ENCODE data around the gene CCDC33. TPM values are rescaled to one million over a fixed set of nuclear protein-coding genes. Genes with fewer than 3 reads are reported as not detected.

Gene CCDC33
- total and polyA plus RNA-seq, 2 donors (not counting 3 experiments of a cell fraction or from before 2014, with no cell fraction given) = not detected

GRCh38 chr15:74197176-74197965, 38.8 kb upstream of the CCDC33 start:
- H3K36me3 ChIP-seq (ENCODE audit: control insufficient read depth in 2 of 2, extremely low read depth in 1 of 2, insufficient read depth in 2 of 2, low read length in 2 of 2) = no peaks in the 10 kb centered on the region
- no peaks in the 10 kb centered on the region for H3K27me3 ChIP-seq (ENCODE audit: control insufficient read depth in 2 of 2, insufficient read depth in 2 of 2, low read length in 2 of 2)
- peaks cover 3% of the 10 kb centered on the region for H3K4me1 ChIP-seq (ENCODE audit: control insufficient read depth, extremely low read depth, insufficient read depth, low read length)
- ChIA-PET CTCF (no interaction called here), POLR2A (interaction anchor here (0.5 kb wide), 1 partner anchor 246 kb away, joined by 3 read pairs; no protein-coding TSS in a partner anchor)
- no peaks in the 10 kb centered on the region for H4K20me1 ChIP-seq (replicated peaks; ENCODE audit: control insufficient read depth, extremely low read depth, insufficient read depth, low read length)
- no peak overlapping the region for H2AFZ ChIP-seq (ENCODE audit: low read depth, low read length)
- DNase-seq (ENCODE audit: low read depth, low spot score) (no peak), FAIRE-seq (no peak)
- no peaks in the 10 kb centered on the region for H3K79me2 ChIP-seq (ENCODE audit: control insufficient read depth, insufficient read depth, low read length)
- intact Hi-C loops (cut with micrococcal nuclease) (no loop called here), dilution Hi-C loops (cut with MboI; ENCODE audit: extremely low pct_ligation_motif_present, low sequenced_read_pairs) (no loop called here)
- no peaks in the 10 kb centered on the region for H3K9me1 ChIP-seq (replicated peaks; ENCODE audit: control insufficient read depth, extremely low read depth, insufficient read depth, low read length)
- no TSS peak for BruUV-seq (replicated peaks)
- H3K9me3 ChIP-seq (replicated peaks; ENCODE audit: control insufficient read depth, insufficient read depth, low read length) = no peaks in the 10 kb centered on the region
- no peak overlapping the region for H3K27ac ChIP-seq (ENCODE audit: insufficient read depth, low read depth, low read length)
- no peak for TF ChIP-seq MYC (IDR thresholded peaks at IDR 0.05; ENCODE audit: low read depth, low read length)
- no peak for TF ChIP-seq EZH2 (IDR thresholded peaks at IDR 0.05; ENCODE audit: borderline replicate concordance, low read depth, low read length, severe bottlenecking)
- TF ChIP-seq, protein P1, sequence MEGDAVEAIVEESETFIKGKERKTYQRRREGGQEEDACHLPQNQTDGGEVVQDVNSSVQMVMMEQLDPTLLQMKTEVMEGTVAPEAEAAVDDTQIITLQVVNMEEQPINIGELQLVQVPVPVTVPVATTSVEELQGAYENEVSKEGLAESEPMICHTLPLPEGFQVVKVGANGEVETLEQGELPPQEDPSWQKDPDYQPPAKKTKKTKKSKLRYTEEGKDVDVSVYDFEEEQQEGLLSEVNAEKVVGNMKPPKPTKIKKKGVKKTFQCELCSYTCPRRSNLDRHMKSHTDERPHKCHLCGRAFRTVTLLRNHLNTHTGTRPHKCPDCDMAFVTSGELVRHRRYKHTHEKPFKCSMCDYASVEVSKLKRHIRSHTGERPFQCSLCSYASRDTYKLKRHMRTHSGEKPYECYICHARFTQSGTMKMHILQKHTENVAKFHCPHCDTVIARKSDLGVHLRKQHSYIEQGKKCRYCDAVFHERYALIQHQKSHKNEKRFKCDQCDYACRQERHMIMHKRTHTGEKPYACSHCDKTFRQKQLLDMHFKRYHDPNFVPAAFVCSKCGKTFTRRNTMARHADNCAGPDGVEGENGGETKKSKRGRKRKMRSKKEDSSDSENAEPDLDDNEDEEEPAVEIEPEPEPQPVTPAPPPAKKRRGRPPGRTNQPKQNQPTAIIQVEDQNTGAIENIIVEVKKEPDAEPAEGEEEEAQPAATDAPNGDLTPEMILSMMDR (IDR thresholded peaks at IDR 0.05; ENCODE audit: extremely low read depth in 1 of 2, insufficient read depth in 1 of 2, low read depth in 1 of 2, low read length in 2 of 2) = no peak
- no peak for TF ChIP-seq GATA2 (IDR thresholded peaks at IDR 0.05; ENCODE audit: insufficient read depth, insufficient read length, low read depth, low read length)
- no peak for TF ChIP-seq MAX (IDR thresholded peaks at IDR 0.05; ENCODE audit: insufficient read depth, insufficient read length)
- no peak for TF ChIP-seq POLR2AphosphoS5 (IDR thresholded peaks at IDR 0.05; ENCODE audit: insufficient read depth, low read depth, low read length)
- no peak for TF ChIP-seq POLR2A (IDR thresholded peaks at IDR 0.05; ENCODE audit: low read depth, low read length)
- TF ChIP-seq FOS (IDR thresholded peaks at IDR 0.05; ENCODE audit: borderline replicate concordance, insufficient read depth, low read length) = no peak
- TF ChIP-seq JUN (IDR thresholded peaks at IDR 0.05; ENCODE audit: borderline replicate concordance, insufficient read depth, insufficient read length, low read depth) = no peak
- no peak overlapping the region for H3K4me2 ChIP-seq (ENCODE audit: insufficient read depth, low read length)
- H3K9ac ChIP-seq (replicated peaks; ENCODE audit: extremely low read depth, insufficient read depth, low read length) = no peak overlapping the region
- no peak overlapping the region for H3K4me3 ChIP-seq (replicated peaks in 1 of 3; ENCODE audit: insufficient read depth in 1 of 3, low read depth in 1 of 3, low read length in 3 of 3)

Data from endothelial cell of umbilical vein (primary cell).